OCI-LY3 (cell line): ENCODE measurements around the gene AMIGO2.
"Not testable (repeated sequence)": the region's sequence is repeated elsewhere in the genome, so short reads cannot be mapped to it uniquely, and the experiment has no call there.

ENCODE experiments used
- H2AFZ ChIP-seq: fragments of 200-600, 300-600 bp; shearing (Covaris generic); 2 replicates; pipeline ENCODE4 v1.6.0; 2014; ENCODE audit warnings: antibody characterized with exemption, low read depth, low read length
- H3K27ac ChIP-seq: fragments of 200-600, 300-600 bp; sonication (generic); 2 replicates; pipeline ENCODE4 v1.5.1; 2014; ENCODE audit warnings: mild to moderate bottlenecking, low read length, moderate library complexity, mixed read lengths
- H3K27me3 ChIP-seq: fragments of 200-600, 300-600 bp; sonication (generic); 2 replicates; pipeline ENCODE4 v1.6.1; 2014; ENCODE audit warnings: low read depth, low read length, mixed read lengths
- H3K36me3 ChIP-seq: fragments of 200-600, 300-600 bp; sonication (generic); replicated peaks from 2 replicates; pipeline ENCODE3; 2014; ENCODE audit warnings: low read depth, low read length, mixed read lengths
- H3K4me1 ChIP-seq: fragments of 300-600, 200-600 bp; sonication (generic); 2 replicates; pipeline ENCODE4 v1.6.1; 2014; ENCODE audit warnings: low read length, mixed read lengths
- H3K4me2 ChIP-seq: fragments of 200-600, 300-600 bp; sonication (generic); 2 replicates; pipeline ENCODE4 v1.6.1; 2014; ENCODE audit warnings: low read length, mixed read lengths
- H3K4me3 ChIP-seq: fragments of 300-600, 200-600 bp; sonication (generic); 2 replicates; pipeline ENCODE4 v1.5.1; 2014; ENCODE audit warnings: antibody characterized with exemption, mild to moderate bottlenecking, low read length, moderate library complexity
- H3K79me2 ChIP-seq: fragments of 300-600, 200-600 bp; shearing (Covaris generic); 2 replicates; pipeline ENCODE4 v1.6.1; 2014; ENCODE audit warnings: mild to moderate bottlenecking, low read length, mixed read lengths
- H3K9ac ChIP-seq: fragments of 300-600, 200-600 bp; shearing (Covaris generic); 2 replicates; pipeline ENCODE4 v1.6.0; 2014; ENCODE audit warnings: mild to moderate bottlenecking, low read length, moderate library complexity
- H3K9me3 ChIP-seq: fragments of 200-600, 300-600 bp; shearing (Covaris generic); 2 replicates; pipeline ENCODE4 v1.6.1; 2014; ENCODE audit warnings: low read length, mixed read lengths; ENCODE audit not compliant: insufficient read depth
- H4K20me1 ChIP-seq: fragments of 200-600, 300-600 bp; sonication (generic); 2 replicates; pipeline ENCODE4 v1.6.1; 2016; ENCODE audit warnings: low read length, mixed read lengths; ENCODE audit not compliant: insufficient read depth
- EZH2phosphoT487 ChIP-seq: fragments of 200-600 bp; shearing (Covaris generic); IDR thresholded peaks from 2 replicates; pipeline ENCODE4 v1.6.1; 2018; ENCODE audit warnings: antibody characterized with exemption, mixed run types, low read depth
- TF ChIP-seq, protein P1 (sequence below): fragments of 200-600, 300-600 bp; sonication (generic); IDR thresholded peaks from 2 replicates; pipeline ENCODE4 v1.5.1; 2014; ENCODE audit warnings: antibody characterized with exemption, low read length, low read depth

Gene AMIGO2

DNA sequence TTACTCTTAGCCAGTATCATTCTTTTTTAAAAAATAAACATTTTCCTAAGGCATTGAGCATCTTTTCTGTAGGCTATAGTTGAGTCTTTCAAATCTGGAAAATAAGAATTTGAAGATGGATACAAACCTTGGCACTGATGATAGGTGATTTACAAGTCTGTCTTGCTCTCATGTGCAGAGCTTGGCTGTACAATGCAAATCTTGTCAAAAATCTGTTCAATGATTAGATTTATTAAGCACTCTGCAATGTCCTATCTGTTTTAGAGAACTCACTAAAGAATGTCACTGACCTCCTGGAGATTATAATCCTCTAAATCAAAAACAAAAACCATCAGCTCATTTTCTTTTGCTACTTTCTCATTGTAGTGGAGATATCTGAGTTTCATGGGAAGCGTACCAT, 42.8 kb upstream of the AMIGO2 start:
- TF ChIP-seq, protein P1, sequence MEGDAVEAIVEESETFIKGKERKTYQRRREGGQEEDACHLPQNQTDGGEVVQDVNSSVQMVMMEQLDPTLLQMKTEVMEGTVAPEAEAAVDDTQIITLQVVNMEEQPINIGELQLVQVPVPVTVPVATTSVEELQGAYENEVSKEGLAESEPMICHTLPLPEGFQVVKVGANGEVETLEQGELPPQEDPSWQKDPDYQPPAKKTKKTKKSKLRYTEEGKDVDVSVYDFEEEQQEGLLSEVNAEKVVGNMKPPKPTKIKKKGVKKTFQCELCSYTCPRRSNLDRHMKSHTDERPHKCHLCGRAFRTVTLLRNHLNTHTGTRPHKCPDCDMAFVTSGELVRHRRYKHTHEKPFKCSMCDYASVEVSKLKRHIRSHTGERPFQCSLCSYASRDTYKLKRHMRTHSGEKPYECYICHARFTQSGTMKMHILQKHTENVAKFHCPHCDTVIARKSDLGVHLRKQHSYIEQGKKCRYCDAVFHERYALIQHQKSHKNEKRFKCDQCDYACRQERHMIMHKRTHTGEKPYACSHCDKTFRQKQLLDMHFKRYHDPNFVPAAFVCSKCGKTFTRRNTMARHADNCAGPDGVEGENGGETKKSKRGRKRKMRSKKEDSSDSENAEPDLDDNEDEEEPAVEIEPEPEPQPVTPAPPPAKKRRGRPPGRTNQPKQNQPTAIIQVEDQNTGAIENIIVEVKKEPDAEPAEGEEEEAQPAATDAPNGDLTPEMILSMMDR = no peak
- no peak for TF ChIP-seq EZH2phosphoT487
- Histone ChIP-seq H3K9ac (no peak overlapping the region), H3K27me3 (no peaks in the 10 kb centered on the region), H3K4me2 (no peak overlapping the region), H3K36me3 (no peaks in the 10 kb centered on the region), H3K4me3 (no peak overlapping the region), H4K20me1 (no peaks in the 10 kb centered on the region), H3K79me2 (no peaks in the 10 kb centered on the region), H3K4me1 (peaks cover 8% of the 10 kb centered on the region), H3K27ac (no peak overlapping the region), H2AFZ (no peak overlapping the region), H3K9me3 (no peaks in the 10 kb centered on the region)

DNA sequence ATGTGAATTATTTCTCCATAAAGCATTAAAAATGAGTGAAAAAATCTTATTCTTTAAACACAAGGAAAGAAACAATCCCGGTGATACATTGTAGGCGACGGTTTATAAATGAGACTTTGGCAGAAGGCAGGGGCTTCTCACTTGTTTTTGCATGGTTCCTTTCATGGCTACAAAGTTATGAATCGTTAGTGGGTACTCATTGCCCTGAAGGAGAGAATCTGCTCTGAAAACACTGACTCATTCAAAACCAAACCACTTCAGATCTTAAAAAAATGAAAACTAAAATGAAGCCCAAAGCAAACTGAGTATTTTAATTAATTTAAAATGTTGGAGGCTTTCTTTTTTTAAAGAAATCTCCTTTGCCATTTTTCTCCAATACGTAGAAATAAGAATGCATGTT, 41.4 kb upstream of the AMIGO2 start:
- Histone ChIP-seq H3K4me1 (peaks cover 8% of the 10 kb centered on the region), H3K4me2 (no peak overlapping the region), H3K27me3 (no peaks in the 10 kb centered on the region), H3K27ac (no peak overlapping the region), H3K9ac (no peak overlapping the region), H3K79me2 (no peaks in the 10 kb centered on the region), H3K9me3 (no peaks in the 10 kb centered on the region), H4K20me1 (no peaks in the 10 kb centered on the region), H3K4me3 (no peak overlapping the region), H2AFZ (no peak overlapping the region), H3K36me3 (no peaks in the 10 kb centered on the region)
- no peak for TF ChIP-seq EZH2phosphoT487
- TF ChIP-seq, protein P1 = no peak

DNA sequence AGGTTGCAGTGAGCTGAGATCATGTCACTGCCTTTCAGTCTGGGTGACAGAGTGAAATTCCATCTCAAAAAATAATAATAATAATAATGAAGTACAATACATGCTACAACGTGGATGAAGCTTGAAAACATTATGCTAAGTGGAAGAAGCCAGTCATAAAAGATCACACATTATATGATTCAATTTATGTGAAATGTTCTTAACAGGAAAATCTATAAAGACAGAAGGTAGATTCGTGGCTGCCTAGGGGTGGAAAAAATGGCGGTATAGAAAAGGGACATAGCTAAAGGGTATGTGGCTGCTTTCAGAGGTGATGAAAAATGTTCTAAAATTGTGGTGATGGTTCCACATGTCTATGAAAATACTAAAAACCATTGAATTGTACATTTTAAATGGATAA, 41.0 kb upstream of the AMIGO2 start:
- no peaks in the 10 kb centered on the region for H3K27me3 ChIP-seq
- H3K4me1 ChIP-seq = peaks cover 8% of the 10 kb centered on the region
- H3K4me2 ChIP-seq = no peak overlapping the region
- no peaks in the 10 kb centered on the region for H3K79me2 ChIP-seq
- H3K36me3 ChIP-seq = no peaks in the 10 kb centered on the region
- H2AFZ ChIP-seq = no peak overlapping the region
- H3K27ac ChIP-seq = no peak overlapping the region
- TF ChIP-seq, protein P1 = no peak
- TF ChIP-seq EZH2phosphoT487 = no peak
- H3K9me3 ChIP-seq = no peaks in the 10 kb centered on the region
- H3K4me3 ChIP-seq = no peak overlapping the region
- H4K20me1 ChIP-seq = no peaks in the 10 kb centered on the region
- no peak overlapping the region for H3K9ac ChIP-seq

DNA sequence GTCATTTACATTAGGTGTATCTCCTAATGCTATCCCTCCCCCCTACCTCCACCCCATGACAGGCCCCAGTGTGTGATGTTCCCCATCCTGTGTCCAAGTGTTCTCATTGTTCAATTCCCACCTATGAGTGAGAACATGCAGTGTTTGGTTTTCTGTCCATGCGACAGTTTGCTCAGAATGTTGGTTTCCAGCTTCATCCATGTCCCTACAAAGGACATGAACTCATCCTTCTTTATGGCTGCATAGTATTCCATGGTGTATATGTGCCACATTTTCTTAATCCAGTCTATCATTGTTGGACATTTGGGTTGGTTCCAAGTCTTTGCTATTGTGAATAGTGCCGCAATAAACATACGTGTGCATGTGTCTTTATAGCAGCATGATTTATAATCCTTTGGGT, 37.5 kb upstream of the AMIGO2 start:
- H3K9me3 ChIP-seq, H3K27ac ChIP-seq, H4K20me1 ChIP-seq, H3K9ac ChIP-seq, H2AFZ ChIP-seq, H3K4me2 ChIP-seq, H3K27me3 ChIP-seq, H3K36me3 ChIP-seq, H3K4me3 ChIP-seq, H3K79me2 ChIP-seq, H3K4me1 ChIP-seq: not testable (repeated sequence)

DNA sequence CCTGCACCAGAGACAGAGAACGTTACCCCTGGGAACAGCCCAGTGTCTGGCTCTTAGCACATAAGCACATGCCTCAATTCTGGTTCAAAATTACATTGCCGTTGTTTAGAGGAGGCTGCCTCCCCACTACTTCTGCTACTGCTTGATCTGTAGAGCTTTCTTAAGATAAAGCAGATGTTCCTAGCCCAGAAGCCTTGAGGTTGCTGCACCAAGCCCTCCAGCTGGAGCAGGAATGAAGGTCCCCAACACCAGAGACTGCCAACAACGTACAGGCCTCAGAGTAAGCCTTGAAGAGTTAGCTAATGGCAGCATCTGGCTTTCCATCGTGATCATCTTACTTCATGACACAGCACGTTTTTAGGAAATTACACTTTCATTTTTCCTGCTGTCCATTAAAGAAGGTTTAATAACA, 34.7 kb upstream of the AMIGO2 start:
- Histone ChIP-seq H3K79me2 (no peaks in the 10 kb centered on the region), H2AFZ (no peak overlapping the region), H4K20me1 (no peaks in the 10 kb centered on the region), H3K27me3 (no peaks in the 10 kb centered on the region), H3K36me3 (no peaks in the 10 kb centered on the region), H3K9ac (no peak overlapping the region), H3K9me3 (no peaks in the 10 kb centered on the region), H3K4me1 (peaks cover 4% of the 10 kb centered on the region), H3K4me3 (no peak overlapping the region), H3K4me2 (no peak overlapping the region), H3K27ac (no peak overlapping the region)
- TF ChIP-seq, protein P1 = no peak
- no peak for TF ChIP-seq EZH2phosphoT487
